CD4-positive, alpha-beta T cell (primary cell): ENCODE measurements around the gene PAX5. TPM values are rescaled to one million over a fixed set of nuclear protein-coding genes. Genes with fewer than 3 reads are reported as not detected.

Experiments
- ATAC-seq: fragments of 200-7000 bp; cut with Tn5 transposase; one replicate; pipeline ENCODE4 v1.10.0; 2022; ENCODE audit warnings: mild to moderate bottlenecking; ENCODE audit not compliant: poor library complexity
- CTCF ChIA-PET: fragments of 350-600 bp; sonication (Branson Sonifier 250); formaldehyde crosslinking; loops from one replicate; lab custom pipeline; 2021; ENCODE audit warnings: antibody characterized with exemption, inconsistent platforms; lab: Charles Lee
- POLR2A ChIA-PET: fragments of 350-600 bp; sonication (Branson Sonifier 250); formaldehyde crosslinking; loops from one replicate; lab custom pipeline; 2021; ENCODE audit warnings: antibody characterized with exemption, inconsistent platforms; lab: Charles Lee
- DNase-seq, 14 experiments: peaks; one replicate each; pipeline ENCODE4 v3.0.0-alpha.2; 2013 to 2020; ENCODE audit warnings: mixed read lengths in 2 of 14
- H3K27ac ChIP-seq, 2 donors: one replicate each; pipeline versions ENCODE4 v1.5.1 to v1.7.0; 2013; ENCODE audit warnings: low read length in 2 of 2, low read depth in 1 of 2, mild to moderate bottlenecking in 1 of 2
- H3K27me3 ChIP-seq, 2 experiments: 1 replicate in 1 of 2; 2 replicates in 1 of 2; pipeline versions ENCODE4 v1.6.1 to v1.7.0; 2013; ENCODE audit warnings: low read length in 2 of 2, control low read depth in 1 of 2, mild to moderate bottlenecking in 1 of 2, moderate library complexity in 1 of 2; ENCODE audit not compliant: insufficient read depth in 2 of 2, control insufficient read depth in 1 of 2
- H3K36me3 ChIP-seq: one replicate; pipeline ENCODE4 v1.6.1; 2013; ENCODE audit warnings: low read length, control low read depth; ENCODE audit not compliant: insufficient read depth
- H3K4me1 ChIP-seq: one replicate; pipeline ENCODE4 v1.6.1; 2013; ENCODE audit warnings: low read length, control low read depth; ENCODE audit not compliant: insufficient read depth
- H3K4me3 ChIP-seq: one replicate; pipeline ENCODE4 v1.5.1; 2013; ENCODE audit warnings: mild to moderate bottlenecking, low read length, moderate library complexity
- H3K9me3 ChIP-seq, 2 experiments: 1 replicate in 1 of 2; 2 replicates in 1 of 2; pipeline versions ENCODE4 v1.6.1 to v1.7.0; 2013; ENCODE audit warnings: low read length in 2 of 2, mild to moderate bottlenecking in 2 of 2, control low read depth in 1 of 2, moderate library complexity in 1 of 2; ENCODE audit not compliant: control insufficient read depth in 1 of 2, insufficient read depth in 1 of 2
- H3K27ac Mint-ChIP-seq: one replicate; pipeline ENCODE4 v1.8.0; 2020; ENCODE audit warnings: mixed read lengths
- H3K27me3 Mint-ChIP-seq: one replicate; pipeline ENCODE4 v1.8.0; 2021; ENCODE audit warnings: mixed read lengths
- H3K36me3 Mint-ChIP-seq: one replicate; pipeline ENCODE4 v1.8.0; 2021; ENCODE audit warnings: low read depth, mixed read lengths
- H3K4me1 Mint-ChIP-seq: one replicate; pipeline ENCODE4 v1.8.0; 2021; ENCODE audit warnings: low read depth, mixed read lengths
- H3K4me3 Mint-ChIP-seq: one replicate; pipeline ENCODE4 v1.8.0; 2020; ENCODE audit warnings: mild to moderate bottlenecking, mixed read lengths
- H3K9me3 Mint-ChIP-seq: one replicate; pipeline ENCODE4 v1.8.0; 2020; ENCODE audit warnings: mixed read lengths
- intact Hi-C, 2 experiments: fragments of 100-400 bp; cut with DNase I in 1 of 2; cut with micrococcal nuclease in 1 of 2; formaldehyde crosslinking; loops; one replicate each; pipeline versions ENCODE4 v1.15.1 to v1.9.0; 2023 to 2025; cut with DNase I, micrococcal nuclease
- total RNA-seq, 174 experiments: library from RNA in 2 of 174; stranded (reverse) in 2 of 174; gene quantifications; one replicate each; pipeline ENCODE4 v1.2.3 and lab custom pipeline; 2021 to 2026
- TF ChIP-seq, protein P1 (sequence below): fragments of 200-600 bp; IDR thresholded peaks from one replicate; pipeline ENCODE4 v1.8.0; 2022; ENCODE audit warnings: antibody characterized with exemption, mild to moderate bottlenecking

Gene PAX5
- total RNA-seq, 2 experiments from 2014 or later = 0.03 to 0.11 TPM

DNA sequence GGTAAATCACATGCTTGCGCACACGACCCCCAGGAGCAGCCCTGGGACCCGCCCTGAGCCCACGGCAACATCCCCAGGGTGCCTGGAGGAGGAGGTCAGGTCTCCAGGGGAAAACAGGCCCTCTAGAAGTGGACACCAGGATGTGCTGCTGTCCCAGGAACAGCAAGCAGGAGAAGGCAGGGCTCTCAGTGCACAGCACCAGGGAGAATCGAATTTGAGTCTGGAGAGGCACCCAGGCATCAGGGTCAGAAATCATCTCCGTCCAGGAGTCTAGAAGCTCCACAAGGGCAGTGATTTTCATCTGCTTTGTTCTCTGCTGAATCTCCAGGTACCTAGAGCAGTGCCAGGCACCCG, 93.6 kb downstream of the PAX5 start:
- H3K36me3 ChIP-seq = no peaks in the 10 kb centered on the region
- no peak for ATAC-seq
- no peak overlapping the region for H3K27ac Mint-ChIP-seq
- H3K9me3 ChIP-seq = no peaks in the 10 kb centered on the region
- H3K27me3 Mint-ChIP-seq = peaks cover 3% of the 10 kb centered on the region
- H3K4me1 ChIP-seq = no peaks in the 10 kb centered on the region
- H3K36me3 Mint-ChIP-seq = no peaks in the 10 kb centered on the region
- H3K27me3 ChIP-seq = peaks cover 0 to 3% of the 10 kb centered on the region in 2 experiments
- ChIA-PET POLR2A (no interaction called here), CTCF (no interaction called here)
- H3K4me3 ChIP-seq = no peak overlapping the region
- H3K4me3 Mint-ChIP-seq = no peak overlapping the region
- DNase-seq = no peak
- H3K27ac ChIP-seq = no peak overlapping the region
- H3K9me3 Mint-ChIP-seq = no peaks in the 10 kb centered on the region
- TF ChIP-seq, protein P1, sequence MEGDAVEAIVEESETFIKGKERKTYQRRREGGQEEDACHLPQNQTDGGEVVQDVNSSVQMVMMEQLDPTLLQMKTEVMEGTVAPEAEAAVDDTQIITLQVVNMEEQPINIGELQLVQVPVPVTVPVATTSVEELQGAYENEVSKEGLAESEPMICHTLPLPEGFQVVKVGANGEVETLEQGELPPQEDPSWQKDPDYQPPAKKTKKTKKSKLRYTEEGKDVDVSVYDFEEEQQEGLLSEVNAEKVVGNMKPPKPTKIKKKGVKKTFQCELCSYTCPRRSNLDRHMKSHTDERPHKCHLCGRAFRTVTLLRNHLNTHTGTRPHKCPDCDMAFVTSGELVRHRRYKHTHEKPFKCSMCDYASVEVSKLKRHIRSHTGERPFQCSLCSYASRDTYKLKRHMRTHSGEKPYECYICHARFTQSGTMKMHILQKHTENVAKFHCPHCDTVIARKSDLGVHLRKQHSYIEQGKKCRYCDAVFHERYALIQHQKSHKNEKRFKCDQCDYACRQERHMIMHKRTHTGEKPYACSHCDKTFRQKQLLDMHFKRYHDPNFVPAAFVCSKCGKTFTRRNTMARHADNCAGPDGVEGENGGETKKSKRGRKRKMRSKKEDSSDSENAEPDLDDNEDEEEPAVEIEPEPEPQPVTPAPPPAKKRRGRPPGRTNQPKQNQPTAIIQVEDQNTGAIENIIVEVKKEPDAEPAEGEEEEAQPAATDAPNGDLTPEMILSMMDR = no peak
- no peaks in the 10 kb centered on the region for H3K4me1 Mint-ChIP-seq
- intact Hi-C loops = no loop called here

- Mint-ChIP-seq H3K4me3 (no peak overlapping the region), H3K27ac (no peak overlapping the region), H3K4me1 (no peaks in the 10 kb centered on the region), H3K9me3 (no peaks in the 10 kb centered on the region), H3K36me3 (no peaks in the 10 kb centered on the region), H3K27me3 (peaks cover 3% of the 10 kb centered on the region)
- ATAC-seq (no peak), DNase-seq (no peak)
- peaks cover 0 to 3% of the 10 kb centered on the region in 2 experiments for H3K27me3 ChIP-seq
- intact Hi-C loops = no loop called here
- no peak overlapping the region for H3K4me3 ChIP-seq
- H3K9me3 ChIP-seq = no peaks in the 10 kb centered on the region
- H3K4me1 ChIP-seq = no peaks in the 10 kb centered on the region
- ChIA-PET CTCF (no interaction called here), POLR2A (no interaction called here)
- no peaks in the 10 kb centered on the region for H3K36me3 ChIP-seq
- TF ChIP-seq, protein P1 = no peak
- H3K27ac ChIP-seq = no peak overlapping the region
These were observed 94.2 kb downstream of the PAX5 start for GRCh38 chr9:36939655-36940499.

- ChIA-PET CTCF (no interaction called here), POLR2A (no interaction called here)
- no peaks in the 10 kb centered on the region for H3K9me3 ChIP-seq
- no peaks in the 10 kb centered on the region for H3K36me3 ChIP-seq
- ATAC-seq (no peak), DNase-seq (no peak)
- H3K27me3 ChIP-seq = peaks cover 0 to 3% of the 10 kb centered on the region in 2 experiments
- no peak overlapping the region for H3K27ac Mint-ChIP-seq
- H3K27me3 Mint-ChIP-seq = peaks cover 3% of the 10 kb centered on the region
- no peak overlapping the region for H3K4me3 Mint-ChIP-seq
- TF ChIP-seq, protein P1 = no peak
- no peaks in the 10 kb centered on the region for H3K4me1 Mint-ChIP-seq
- intact Hi-C loops = no loop called here
- H3K27ac ChIP-seq = no peak overlapping the region
- no peak overlapping the region for H3K4me3 ChIP-seq
- H3K4me1 ChIP-seq = no peaks in the 10 kb centered on the region
- H3K36me3 Mint-ChIP-seq = no peaks in the 10 kb centered on the region
- H3K9me3 Mint-ChIP-seq = no peaks in the 10 kb centered on the region
These were observed 94.9 kb downstream of the PAX5 start for GRCh38 chr9:36939214-36939613.
